ENCODE measurements around the gene SMCR8. TPM values are rescaled to one million over a fixed set of nuclear protein-coding genes. Genes with fewer than 3 reads are reported as not detected.
A peak's percentile ranks its signal among the peaks of the same experiment; 100 is the strongest.

Gene SMCR8
- total and polyA plus RNA-seq, 2 of the 8 experiments (the other 6 are each of a cell fraction or from before 2014, with no cell fraction given) = 6.9 to 18.5 TPM

DNA sequence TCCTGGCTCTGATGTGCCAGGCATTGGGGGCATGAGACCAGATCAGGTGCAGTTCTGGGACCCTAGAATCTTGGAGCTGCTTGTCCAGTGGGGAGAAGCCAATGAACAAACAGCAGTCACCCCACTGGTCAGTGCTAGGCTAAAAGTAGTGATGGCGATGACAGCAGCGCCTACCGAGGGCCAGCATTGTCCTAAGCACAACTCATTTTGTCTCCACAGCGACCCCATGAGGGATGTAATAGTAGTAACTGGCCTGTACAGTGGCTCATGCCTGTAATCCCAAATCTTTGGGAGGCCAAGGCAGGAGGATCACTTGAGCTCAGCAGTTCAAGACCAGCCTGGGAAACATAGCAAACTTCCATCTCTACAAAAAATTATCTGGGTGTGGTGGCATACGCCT is 6.2 kb downstream of the SMCR8 start:
- Histone ChIP-seq H4K5ac (ENCODE audit: insufficient read length, low read depth, low read length) (no peak overlapping the region), H3K18ac (ENCODE audit: extremely low read depth, low read length) (no peak overlapping the region), H2BK15ac (ENCODE audit: low read length) (no peak overlapping the region), H2AK5ac (ENCODE audit: low read depth, low read length) (no peak overlapping the region), H2BK120ac (replicated peaks; ENCODE audit: low read depth, low read length) (no peak overlapping the region), H3K79me2 (ENCODE audit: control insufficient read depth in 1 of 2, insufficient read depth in 2 of 2, low read length in 2 of 2) (peaks cover 8 to 40% of the 10 kb centered on the region in 2 experiments), H3K4me3 (ENCODE audit: extremely low read depth in 1 of 4, insufficient read depth in 2 of 4, low read depth in 3 of 4, low read length in 4 of 4) (no peak overlapping the region), H3K27me3 (replicated peaks in 1 of 4; ENCODE audit: control insufficient read depth in 3 of 4, extremely low read depth in 1 of 4, insufficient read depth in 3 of 4, low read length in 3 of 4) (no peaks in the 10 kb centered on the region), H3K23ac (ENCODE audit: insufficient read length) (no peak overlapping the region), H3K79me1 (ENCODE audit: low read depth, low read length) (peaks cover 23% of the 10 kb centered on the region), H3K9me3 (ENCODE audit: insufficient read depth in 2 of 2, low read depth in 1 of 2, low read length in 1 of 2) (no peaks in the 10 kb centered on the region), H4K91ac (replicated peaks; ENCODE audit: insufficient read length, low read length) (no peak overlapping the region), H3K36me3 (ENCODE audit: control insufficient read depth in 2 of 4, insufficient read depth in 4 of 4, low read length in 3 of 4) (peaks cover 12 to 28% (median 23%) of the 10 kb centered on the region in 4 experiments), H3K14ac (ENCODE audit: insufficient read length) (no peak overlapping the region), H3K56ac (replicated peaks; ENCODE audit: insufficient read length, low read depth, low read length) (no peak overlapping the region), H4K8ac (ENCODE audit: extremely low read depth, insufficient read depth, low read length) (no peak overlapping the region), H3K27ac (ENCODE audit: low read depth, low read length) (no peak overlapping the region), H2BK5ac (ENCODE audit: low read depth, low read length) (no peak overlapping the region), H3K23me2 (ENCODE audit: low read depth, low read length) (no peaks in the 10 kb centered on the region), H3K4me2 (ENCODE audit: insufficient read depth in 1 of 2, low read depth in 2 of 2, low read length in 2 of 2) (no peak overlapping the region), H4K20me1 (replicated peaks in 1 of 2; ENCODE audit: control insufficient read depth in 1 of 2, insufficient read depth in 2 of 2, low read length in 2 of 2) (peaks cover 12 to 36% of the 10 kb centered on the region in 2 experiments), H3K4ac (replicated peaks; ENCODE audit: insufficient read length, low read depth, low read length) (no peak overlapping the region), H2AFZ (ENCODE audit: low read length) (no peak overlapping the region), H2BK20ac (ENCODE audit: low read length) (no peak overlapping the region), H3K9ac (replicated peaks in 1 of 4; ENCODE audit: extremely low read depth in 1 of 4, low read depth in 3 of 4, low read length in 3 of 4) (no peak overlapping the region), H2BK12ac (ENCODE audit: low read depth, low read length) (no peak overlapping the region), H3K4me1 (replicated peaks in 1 of 4; ENCODE audit: control insufficient read depth in 3 of 4, insufficient read depth in 4 of 4, low read length in 3 of 4) (peaks cover 0 to 5% (median under 1%) of the 10 kb centered on the region in 4 experiments; a peak in 2 of 7 replicates)
- CTCF ChIA-PET (ENCODE audit: partially characterized antibody) = interaction anchor here (0.6 to 4.6 kb wide), 23 partner anchors 10 to 708 kb away, joined by 3 to 58 read pairs (median 5); no protein-coding TSS in a partner anchor
- FAIRE-seq = peak; percentile 68
- POLR2A ChIA-PET (ENCODE audit: partially characterized antibody) = interaction anchor here (0.6 to 8.8 kb wide), 8 partner anchors 11 to 498 kb away, joined by 3 to 52 read pairs (median 4); no protein-coding TSS in a partner anchor
- TF ChIP-seq RAD21 (IDR thresholded peaks at IDR 0.05 in 1 of 2, conservative IDR thresholded peaks at IDR 0.05 in 1 of 2; ENCODE audit: low read depth in 2 of 2, low read length in 2 of 2) (peak; percentile 10 to 37; a peak in 2 of 4 replicates), CREB1 (IDR thresholded peaks at IDR 0.05) (0 out of 2 replicates have a peak, but pooled peaks have one; percentile 15), POLR2AphosphoS5 (IDR thresholded peaks at IDR 0.05; ENCODE audit: low read depth, low read length) (no peak), SIRT6 (IDR thresholded peaks at IDR 0.05; ENCODE audit: low read length) (no peak), SRF (IDR thresholded peaks at IDR 0.05; ENCODE audit: low read depth, low read length) (no peak), KDM5A (IDR thresholded peaks at IDR 0.05; ENCODE audit: low read length) (no peak)
- TF ChIP-seq, protein P1, sequence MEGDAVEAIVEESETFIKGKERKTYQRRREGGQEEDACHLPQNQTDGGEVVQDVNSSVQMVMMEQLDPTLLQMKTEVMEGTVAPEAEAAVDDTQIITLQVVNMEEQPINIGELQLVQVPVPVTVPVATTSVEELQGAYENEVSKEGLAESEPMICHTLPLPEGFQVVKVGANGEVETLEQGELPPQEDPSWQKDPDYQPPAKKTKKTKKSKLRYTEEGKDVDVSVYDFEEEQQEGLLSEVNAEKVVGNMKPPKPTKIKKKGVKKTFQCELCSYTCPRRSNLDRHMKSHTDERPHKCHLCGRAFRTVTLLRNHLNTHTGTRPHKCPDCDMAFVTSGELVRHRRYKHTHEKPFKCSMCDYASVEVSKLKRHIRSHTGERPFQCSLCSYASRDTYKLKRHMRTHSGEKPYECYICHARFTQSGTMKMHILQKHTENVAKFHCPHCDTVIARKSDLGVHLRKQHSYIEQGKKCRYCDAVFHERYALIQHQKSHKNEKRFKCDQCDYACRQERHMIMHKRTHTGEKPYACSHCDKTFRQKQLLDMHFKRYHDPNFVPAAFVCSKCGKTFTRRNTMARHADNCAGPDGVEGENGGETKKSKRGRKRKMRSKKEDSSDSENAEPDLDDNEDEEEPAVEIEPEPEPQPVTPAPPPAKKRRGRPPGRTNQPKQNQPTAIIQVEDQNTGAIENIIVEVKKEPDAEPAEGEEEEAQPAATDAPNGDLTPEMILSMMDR (IDR thresholded peaks at IDR 0.05; ENCODE audit: control extremely low read depth in 1 of 3, insufficient read depth in 1 of 3, low read depth in 1 of 3, low read length in 3 of 3) = peak; percentile 37 to 63 (median 57); a peak in 3 of 4 replicates
- TF ChIP-seq, protein P2, sequence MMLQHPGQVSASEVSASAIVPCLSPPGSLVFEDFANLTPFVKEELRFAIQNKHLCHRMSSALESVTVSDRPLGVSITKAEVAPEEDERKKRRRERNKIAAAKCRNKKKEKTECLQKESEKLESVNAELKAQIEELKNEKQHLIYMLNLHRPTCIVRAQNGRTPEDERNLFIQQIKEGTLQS (IDR thresholded peaks at IDR 0.05; ENCODE audit: insufficient read depth, low read depth, low read length) = no peak
- WGBS, 2 experiments (ENCODE audit: extremely low coverage in 1 of 2, insufficient coverage in 1 of 2, insufficient read length in 1 of 2, insufficient replicate concordance in 2 of 2, low coverage in 1 of 2, low lambda C conversion rate in 2 of 2, missing lambda C conversion rate in 1 of 2) = 66% methylated on average over 5 of the region's 5 CpGs; no CpG with 5 or more reads in 1 of the 2 experiments
- DNase-seq (ENCODE audit: low read depth in 1 of 2, low spot score in 2 of 2) = no peak
